HL-60 (cell line): ENCODE results near the gene C17orf50.

Experiments
- CTCF ChIP-seq: IDR thresholded peaks from one replicate; pipeline ENCODE4 v1.5.1; 2011; ENCODE audit warnings: low read length, control low read depth, inconsistent platforms; ENCODE audit not compliant: insufficient read depth
- GABPA ChIP-seq: IDR thresholded peaks from 2 replicates; pipeline ENCODE4 v1.6.1; 2012; ENCODE audit warnings: low read depth
- POLR2AphosphoS5 ChIP-seq: IDR thresholded peaks from 2 replicates; pipeline ENCODE4 v1.6.1; 2012; ENCODE audit warnings: low read depth
- REST ChIP-seq: IDR thresholded peaks from 2 replicates; pipeline ENCODE4 v1.6.1; 2012; ENCODE audit warnings: low read depth; ENCODE audit not compliant: insufficient replicate concordance
- SPI1 ChIP-seq: IDR thresholded peaks from 2 replicates; pipeline ENCODE4 v1.6.1; 2012; ENCODE audit warnings: low read depth, mild to moderate bottlenecking, borderline replicate concordance

- TF ChIP-seq CTCF (no peak), REST (no peak), POLR2AphosphoS5 (no peak), GABPA (no peak), SPI1 (no peak)
Measured at GRCh38 chr17:35717475-35717874, 43.2 kb upstream of the C17orf50 start.
